Measurements from ENCODE around the gene NUP50.

Gene NUP50

DNA sequence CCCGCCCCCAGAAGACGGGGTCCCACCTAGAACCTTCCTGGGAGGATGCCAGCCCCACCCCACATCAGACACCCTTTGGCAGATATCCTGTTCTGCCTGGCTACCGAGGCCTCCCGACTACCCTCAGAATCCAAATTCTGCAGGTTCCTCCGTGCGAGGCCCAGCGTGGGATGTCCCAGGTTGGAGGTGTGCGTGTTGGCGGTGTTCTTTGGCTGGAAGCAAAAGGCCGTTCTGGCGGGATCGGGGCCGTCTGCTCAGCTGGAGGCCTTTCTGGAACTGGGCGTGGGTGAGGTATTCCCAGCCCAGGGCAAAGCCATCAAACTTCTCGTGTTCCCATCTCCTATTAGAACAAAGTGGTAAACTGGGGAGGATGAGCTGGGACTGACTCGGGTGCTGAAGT is 32.6 kb downstream of the NUP50 start:
- DNase-seq (ENCODE audit: low read depth) = no peak

DNA sequence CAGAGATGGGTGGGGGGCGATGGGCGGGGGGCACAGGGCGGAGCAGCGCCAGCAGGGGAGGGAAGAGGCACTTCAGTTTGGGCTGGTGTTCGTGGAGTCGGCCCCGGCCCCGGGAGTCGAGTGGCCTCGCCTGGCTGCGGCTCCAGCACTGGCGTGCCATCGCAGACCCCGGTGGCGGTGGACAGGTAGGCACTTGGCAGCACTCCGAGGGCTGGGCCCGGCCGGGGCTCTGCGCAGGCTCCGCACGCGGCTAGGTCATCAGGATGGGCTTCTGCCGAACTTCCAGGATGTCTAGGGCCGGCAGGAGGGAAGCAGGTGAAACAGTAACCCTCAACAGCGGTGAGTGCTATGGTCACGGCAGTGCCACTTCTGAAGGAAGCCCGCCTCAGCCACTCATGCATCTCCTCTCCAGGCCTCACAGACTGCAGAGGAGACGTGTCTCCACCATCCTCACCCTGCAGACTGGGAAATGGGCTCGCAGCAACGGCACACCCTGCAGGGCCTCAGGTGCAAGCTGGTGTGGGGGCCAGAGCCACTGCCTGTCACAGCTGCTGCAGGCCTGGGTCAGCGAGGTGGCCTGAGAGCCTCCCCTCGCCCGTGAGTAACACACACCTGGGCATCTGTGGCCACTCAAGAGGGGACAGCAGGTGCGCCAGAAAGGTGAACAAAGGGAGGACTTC is 33.3 kb downstream of the NUP50 start:
- no peak for DNase-seq (ENCODE audit: low read depth)

- DNase-seq (ENCODE audit: low read depth) = no peak
Measured at GRCh38 chr22:45197606-45198462, 34.1 kb downstream of the NUP50 start.

- DNase-seq (ENCODE audit: low read depth) = no peak
Measured at GRCh38 chr22:45198463-45198795, 34.7 kb downstream of the NUP50 start.

DNA sequence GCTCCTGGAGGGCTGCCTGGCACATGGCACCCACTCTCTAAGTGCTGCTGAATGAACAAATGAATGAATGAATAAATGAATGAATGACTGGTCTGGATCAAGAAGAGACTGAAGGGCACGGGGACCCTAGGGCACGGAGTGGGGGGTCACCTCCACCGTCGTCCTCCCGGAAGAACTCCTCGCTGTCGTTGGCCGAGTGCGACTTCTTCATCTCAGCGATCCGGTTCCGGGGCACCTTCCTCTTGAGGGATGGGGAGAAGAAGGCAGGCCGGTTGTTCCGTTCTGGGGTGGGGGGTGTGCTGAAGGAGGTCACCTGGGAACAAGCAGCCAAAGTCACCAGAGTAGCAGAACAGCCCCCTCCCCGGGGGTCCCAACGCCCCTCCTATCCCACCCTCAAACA is 36.0 kb downstream of the NUP50 start:
- DNase-seq (ENCODE audit: low read depth) = no peak

DNA sequence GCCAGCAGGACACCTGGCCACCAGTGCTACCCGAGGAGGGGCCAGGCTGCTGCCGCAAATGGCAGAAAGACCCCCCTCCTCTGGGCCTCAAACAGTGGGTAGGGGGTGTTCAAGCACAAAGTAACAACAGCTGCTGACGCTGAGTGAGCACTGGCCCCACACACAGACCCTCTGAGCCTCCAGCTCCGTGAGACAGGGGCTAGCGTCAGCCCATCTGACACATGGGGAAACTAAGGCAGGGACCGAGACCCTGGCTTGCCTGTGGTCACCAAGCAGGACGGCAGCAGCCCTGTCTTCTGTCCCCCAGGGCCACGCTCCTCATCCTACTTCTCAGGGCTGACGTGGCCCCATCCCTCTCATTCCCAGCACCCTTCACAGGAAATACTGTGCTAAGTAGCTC is 36.5 kb downstream of the NUP50 start:
- no peak for DNase-seq (ENCODE audit: low read depth)

GRCh38 chr22:45200860-45201511 is 37.3 kb downstream of the NUP50 start:
- DNase-seq (ENCODE audit: low read depth) = no peak

- no peak for DNase-seq (ENCODE audit: low read depth)
Measured at GRCh38 chr22:45201678-45202332, 38.1 kb downstream of the NUP50 start.

- DNase-seq (ENCODE audit: low read depth) = no peak
Measured at GRCh38 chr22:45202333-45203149, 38.8 kb downstream of the NUP50 start.

DNA sequence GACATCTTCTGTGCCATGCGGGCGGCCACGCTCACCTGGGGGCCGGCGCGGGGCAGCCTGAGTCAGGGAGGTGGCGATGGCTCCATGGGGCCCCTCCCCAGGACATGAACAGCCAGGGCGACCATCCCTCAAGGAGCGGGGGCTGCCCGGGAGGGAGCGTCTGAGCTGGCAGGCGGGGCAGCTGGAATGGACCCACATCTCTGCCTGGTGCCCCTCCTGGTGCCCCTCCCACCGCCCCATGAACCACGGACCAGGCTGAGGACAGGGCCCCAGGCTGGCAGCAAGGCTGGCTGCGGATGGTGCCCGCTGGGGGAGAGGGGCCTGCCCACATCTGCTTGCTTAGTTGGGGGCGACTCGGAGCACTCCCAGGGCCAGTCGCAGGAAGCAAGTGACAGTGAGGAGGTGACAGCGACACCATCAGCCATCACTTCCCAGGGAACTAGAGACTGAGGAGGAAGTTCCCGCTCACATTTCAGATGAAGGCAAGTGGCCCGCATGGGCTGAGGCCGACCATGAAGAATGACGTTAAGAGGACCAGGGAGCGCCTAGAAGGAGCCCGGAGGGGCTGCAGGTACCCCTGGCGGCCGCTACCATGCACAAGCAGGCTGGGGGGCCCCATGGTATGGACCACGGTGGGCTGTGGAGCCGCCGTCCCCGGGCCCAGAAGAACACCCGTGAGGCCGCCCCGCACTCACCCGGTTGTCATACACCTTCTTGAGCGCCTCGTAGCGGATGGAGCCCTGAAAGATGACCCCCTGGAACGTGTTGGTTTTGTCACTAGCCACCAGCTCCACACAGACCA is 39.6 kb downstream of the NUP50 start:
- no peak for DNase-seq (ENCODE audit: low read depth)

DNA sequence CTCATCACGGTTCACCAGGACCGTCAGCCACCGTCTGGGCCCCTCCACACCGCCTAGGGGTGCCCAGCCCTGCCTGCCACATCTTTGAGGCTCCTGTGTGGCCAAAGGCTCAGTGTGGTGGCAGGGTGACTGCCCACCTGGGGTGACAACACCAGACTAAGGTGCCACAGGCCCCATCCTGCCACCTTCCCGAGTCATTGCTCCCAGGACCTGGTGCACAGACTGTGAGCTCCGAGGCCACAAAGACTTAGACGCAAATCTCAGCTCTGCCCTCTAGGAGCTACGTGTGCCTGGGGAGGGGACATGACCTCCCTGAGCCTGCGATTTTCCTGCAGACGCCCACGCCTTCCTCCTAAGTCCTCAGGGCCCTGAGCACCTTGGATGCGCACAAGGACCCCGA is 40.5 kb downstream of the NUP50 start:
- no peak for DNase-seq (ENCODE audit: low read depth)

DNA sequence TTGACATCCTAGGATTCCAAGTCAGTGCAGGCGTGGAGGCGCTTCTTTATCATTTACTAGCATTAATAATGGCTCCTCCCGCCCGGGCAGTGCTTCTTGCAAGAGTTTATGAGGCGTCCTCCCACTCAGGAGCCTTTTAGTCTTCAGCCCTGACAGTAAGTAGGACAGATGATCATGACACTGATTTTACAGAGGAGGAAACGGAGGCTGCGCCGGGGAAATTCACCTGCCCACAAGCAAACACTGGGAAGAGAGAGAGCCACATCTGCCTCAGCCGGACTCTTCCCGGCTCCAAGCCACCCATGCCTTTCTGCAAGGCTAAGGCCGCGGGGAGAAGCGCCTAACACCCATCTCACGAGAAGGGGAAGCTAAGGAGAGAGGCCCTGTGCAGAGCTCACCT is 41.1 kb downstream of the NUP50 start:
- DNase-seq (ENCODE audit: low read depth) = no peak

GRCh38 chr22:45205276-45205925 is 41.7 kb downstream of the NUP50 start:
- DNase-seq (ENCODE audit: low read depth) = no peak

DNA sequence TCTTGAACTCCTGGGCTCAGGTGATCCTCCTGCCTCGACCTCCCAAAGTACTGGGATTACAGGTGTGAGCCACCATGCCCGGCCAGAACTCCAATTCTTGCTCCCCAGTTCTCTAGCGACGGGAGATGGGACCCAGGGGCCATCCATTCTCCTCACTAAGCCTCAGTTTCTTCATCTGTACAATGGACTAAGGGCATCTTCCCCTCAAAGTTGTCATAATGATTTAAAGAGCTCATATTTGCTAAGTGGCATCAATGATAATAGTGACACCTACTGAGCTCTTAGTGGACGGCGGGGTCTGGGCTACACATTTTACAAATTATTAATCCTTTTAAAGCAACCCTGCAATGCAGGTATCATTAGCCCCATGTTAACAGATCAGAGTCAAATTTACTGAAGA is 42.5 kb downstream of the NUP50 start:
- DNase-seq (ENCODE audit: low read depth) = no peak

GRCh38 chr22:45207533-45207932 is 43.8 kb downstream of the NUP50 start:
- DNase-seq (ENCODE audit: low read depth) = no peak

GRCh38 chr22:45207981-45208664 is 44.4 kb downstream of the NUP50 start:
- no peak for DNase-seq (ENCODE audit: low read depth)

- DNase-seq (ENCODE audit: low read depth) = no peak
Measured at GRCh38 chr22:45208696-45208992, 44.9 kb downstream of the NUP50 start.

DNA sequence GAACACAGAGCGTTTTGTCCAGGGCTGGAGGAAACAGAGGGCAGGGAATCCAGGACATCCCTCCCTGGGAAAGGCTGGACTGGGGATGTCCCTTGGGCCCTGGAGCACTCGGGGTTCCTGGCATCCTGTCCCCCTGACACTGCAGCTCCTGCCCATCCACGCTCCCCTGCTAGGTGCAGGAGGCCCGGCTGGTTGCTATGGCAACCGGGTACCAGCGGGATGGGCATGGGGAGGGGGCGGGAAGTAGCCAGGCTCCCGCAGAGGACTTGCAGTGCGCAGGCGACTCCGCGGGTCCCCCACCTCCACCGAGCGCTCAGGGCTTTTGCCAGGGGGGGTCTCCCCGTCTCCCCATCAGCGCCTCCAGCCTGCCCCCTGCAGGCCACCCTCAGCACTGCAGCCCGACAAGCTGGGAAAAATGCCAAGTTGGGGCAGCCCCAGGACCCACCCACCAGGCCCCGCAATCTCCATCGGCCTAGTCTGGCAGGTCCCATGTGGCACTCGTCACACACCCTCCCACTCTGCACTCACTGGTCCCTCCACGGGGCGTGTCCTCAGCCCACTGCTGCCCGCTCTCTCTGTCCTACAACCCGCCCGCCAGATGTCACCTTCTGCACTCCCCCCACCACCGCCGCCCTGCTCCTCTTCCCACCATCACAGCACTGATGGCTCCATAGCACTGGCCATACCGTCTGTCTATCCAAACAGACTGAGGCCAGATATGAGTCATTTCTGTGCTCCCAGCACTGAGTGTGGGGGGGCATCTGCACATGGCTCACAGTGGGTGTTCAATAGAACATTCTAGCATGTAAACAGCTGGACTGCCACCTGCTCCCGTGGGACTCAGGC is 45.5 kb downstream of the NUP50 start:
- DNase-seq (ENCODE audit: low read depth) = peak; percentile 6

GRCh38 chr22:45210174-45210573 is 46.4 kb downstream of the NUP50 start:
- DNase-seq (ENCODE audit: low read depth) = no peak
